Ishikawa (cell line): ENCODE results near the gene BBIP1.

Experiments
- CEBPB ChIP-seq: IDR thresholded peaks from 2 replicates; pipeline ENCODE4 v1.6.1; 2012
- CREB1 ChIP-seq: IDR thresholded peaks from 2 replicates; pipeline ENCODE4 v1.6.1; 2012; ENCODE audit warnings: low read depth
- EGR1 ChIP-seq: IDR thresholded peaks from 2 replicates; pipeline ENCODE4 v1.6.1; 2012
- EP300 ChIP-seq: IDR thresholded peaks from 2 replicates; pipeline ENCODE4 v1.6.1; 2012; ENCODE audit warnings: borderline replicate concordance
- FOXM1 ChIP-seq: IDR thresholded peaks from 2 replicates; pipeline ENCODE4 v1.6.1; 2012; ENCODE audit warnings: low read depth, borderline replicate concordance
- NFIC ChIP-seq: IDR thresholded peaks from 2 replicates; pipeline ENCODE4 v1.6.1; 2012
- RAD21 ChIP-seq: IDR thresholded peaks from 2 replicates; pipeline ENCODE4 v1.6.1; 2012; ENCODE audit warnings: low read depth
- REST ChIP-seq: IDR thresholded peaks from 2 replicates; pipeline ENCODE4 v1.6.1; 2012; ENCODE audit warnings: low read depth, mild to moderate bottlenecking
- TAF1 ChIP-seq: IDR thresholded peaks from 2 replicates; pipeline ENCODE4 v1.6.1; 2012; ENCODE audit warnings: low read depth, mild to moderate bottlenecking
- TEAD4 ChIP-seq: IDR thresholded peaks from 2 replicates; pipeline ENCODE4 v1.6.1; 2012
- YY1 ChIP-seq: IDR thresholded peaks from 2 replicates; pipeline ENCODE4 v1.6.1; 2012; ENCODE audit warnings: low read depth
- TF ChIP-seq, protein P1 (sequence below): IDR thresholded peaks from 2 replicates; pipeline ENCODE4 v1.6.1; 2012
- TF ChIP-seq, protein P2 (sequence below): IDR thresholded peaks from 2 replicates; pipeline ENCODE4 v1.6.1; 2012

DNA sequence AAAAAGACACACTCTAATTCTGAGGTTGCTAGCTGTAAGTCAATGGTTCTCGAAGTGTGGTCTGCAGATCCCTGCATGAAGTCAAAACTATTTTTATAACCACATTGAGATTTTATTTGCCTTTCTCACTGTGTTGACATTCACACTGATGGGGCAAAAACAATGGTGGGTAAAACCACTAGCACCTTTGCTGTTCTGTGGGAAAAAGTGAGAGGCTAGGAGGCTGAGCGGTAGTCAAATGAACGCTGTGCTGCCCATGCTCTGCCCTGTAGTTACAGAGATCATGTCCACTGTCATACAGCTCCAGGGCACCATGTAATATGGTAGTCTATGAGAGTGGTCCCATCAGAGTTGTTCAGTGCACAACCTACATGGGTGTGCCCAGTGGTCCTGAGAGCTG lies 68.9 kb downstream of the BBIP1 start:
- no peak for TF ChIP-seq REST
- TF ChIP-seq NFIC = no peak
- TF ChIP-seq, protein P1, sequence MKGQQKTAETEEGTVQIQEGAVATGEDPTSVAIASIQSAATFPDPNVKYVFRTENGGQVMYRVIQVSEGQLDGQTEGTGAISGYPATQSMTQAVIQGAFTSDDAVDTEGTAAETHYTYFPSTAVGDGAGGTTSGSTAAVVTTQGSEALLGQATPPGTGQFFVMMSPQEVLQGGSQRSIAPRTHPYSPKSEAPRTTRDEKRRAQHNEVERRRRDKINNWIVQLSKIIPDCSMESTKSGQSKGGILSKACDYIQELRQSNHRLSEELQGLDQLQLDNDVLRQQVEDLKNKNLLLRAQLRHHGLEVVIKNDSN = no peak
- no peak for TF ChIP-seq CEBPB
- no peak for TF ChIP-seq RAD21
- TF ChIP-seq YY1 = no peak
- no peak for TF ChIP-seq EGR1
- TF ChIP-seq, protein P2, sequence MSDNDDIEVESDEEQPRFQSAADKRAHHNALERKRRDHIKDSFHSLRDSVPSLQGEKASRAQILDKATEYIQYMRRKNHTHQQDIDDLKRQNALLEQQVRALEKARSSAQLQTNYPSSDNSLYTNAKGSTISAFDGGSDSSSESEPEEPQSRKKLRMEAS = no peak
- no peak for TF ChIP-seq TAF1
- no peak for TF ChIP-seq FOXM1
- TF ChIP-seq CREB1 = no peak
- TF ChIP-seq EP300 = no peak
- no peak for TF ChIP-seq TEAD4
